Mesenchymal stem cell (in vitro differentiated cells and primary cell): ENCODE measurements around the gene STK24.
A peak's percentile ranks its signal among the peaks of the same experiment; 100 is the strongest.

Experiments
- DNase-seq: peaks from one replicate; pipeline ENCODE4 v3.0.0-alpha.2; 2013
- H2AFZ ChIP-seq: one replicate; pipeline ENCODE4 v1.6.1; 2013; ENCODE audit warnings: low read depth, mild to moderate bottlenecking, control low read depth, inconsistent platforms, low read length, moderate library complexity
- H2AK5ac ChIP-seq: 2 replicates; pipeline ENCODE4 v1.6.1; 2013; ENCODE audit warnings: low read length, moderate library complexity, mild to moderate bottlenecking, inconsistent platforms; ENCODE audit not compliant: severe bottlenecking
- H2BK120ac ChIP-seq: one replicate; pipeline ENCODE4 v1.6.1; 2013; ENCODE audit warnings: low read depth, mild to moderate bottlenecking, inconsistent platforms, low read length, moderate library complexity
- H2BK12ac ChIP-seq, 2 experiments: one replicate each; pipeline ENCODE4 v1.6.1; 2013; ENCODE audit warnings: inconsistent platforms in 2 of 2, low read length in 2 of 2, mild to moderate bottlenecking in 2 of 2, moderate library complexity in 2 of 2, control low read depth in 1 of 2
- H2BK15ac ChIP-seq: one replicate; pipeline ENCODE4 v1.6.1; 2013; ENCODE audit warnings: mild to moderate bottlenecking, low read depth, inconsistent platforms; ENCODE audit not compliant: poor library complexity, severe bottlenecking
- H2BK5ac ChIP-seq: 2 replicates; pipeline ENCODE4 v1.6.1; 2013; ENCODE audit warnings: low read depth, mild to moderate bottlenecking, low read length, control low read depth, inconsistent platforms; ENCODE audit not compliant: poor library complexity, severe bottlenecking
- H3K14ac ChIP-seq, 2 experiments: one replicate each; pipeline ENCODE4 v1.6.1; 2013; ENCODE audit warnings: inconsistent platforms in 2 of 2, low read length in 2 of 2, control low read depth in 1 of 2, mild to moderate bottlenecking in 1 of 2, moderate library complexity in 1 of 2
- H3K18ac ChIP-seq, 2 experiments: one replicate each; pipeline ENCODE4 v1.6.1; 2013; ENCODE audit warnings: inconsistent platforms in 2 of 2, low read length in 2 of 2, control low read depth in 1 of 2, low read depth in 1 of 2, mild to moderate bottlenecking in 1 of 2
- H3K23ac ChIP-seq, 2 experiments: one replicate each; pipeline ENCODE4 v1.6.1; 2013; ENCODE audit warnings: inconsistent platforms in 2 of 2, low read length in 2 of 2, mild to moderate bottlenecking in 2 of 2, moderate library complexity in 2 of 2, control low read depth in 1 of 2
- H3K27ac ChIP-seq: 2 replicates; pipeline ENCODE4 v1.5.1; 2013; ENCODE audit warnings: mild to moderate bottlenecking, moderate library complexity, low read length, control low read depth, inconsistent platforms; ENCODE audit not compliant: poor library complexity, severe bottlenecking
- H3K27me3 ChIP-seq, 2 experiments: 2 replicates each; pipeline versions ENCODE4 v1.6.1 to v1.7.0; 2013; ENCODE audit warnings: low read length in 2 of 2, mild to moderate bottlenecking in 2 of 2, moderate library complexity in 2 of 2, control low read depth in 1 of 2, inconsistent platforms in 1 of 2; ENCODE audit not compliant: control insufficient read depth in 1 of 2, insufficient read depth in 1 of 2
- H3K36me3 ChIP-seq, 2 experiments: 2 replicates each; pipeline versions ENCODE4 v1.6.1 to v1.7.0; 2013; ENCODE audit warnings: low read length in 2 of 2, control low read depth in 1 of 2, inconsistent platforms in 1 of 2, low read depth in 1 of 2, mild to moderate bottlenecking in 1 of 2; ENCODE audit not compliant: insufficient read depth in 2 of 2, control insufficient read depth in 1 of 2
- H3K4ac ChIP-seq, 2 experiments: one replicate each; pipeline ENCODE4 v1.6.1; 2013; ENCODE audit warnings: inconsistent platforms in 2 of 2, low read length in 2 of 2, mild to moderate bottlenecking in 2 of 2, moderate library complexity in 2 of 2, control low read depth in 1 of 2, low read depth in 1 of 2
- H3K4me1 ChIP-seq: 2 replicates; pipeline ENCODE4 v1.6.1; 2013; ENCODE audit warnings: low read depth, low read length, control low read depth; ENCODE audit not compliant: control insufficient read depth, insufficient read depth
- H3K4me2 ChIP-seq: 2 replicates; pipeline ENCODE4 v1.6.1; 2013; ENCODE audit warnings: low read length, mild to moderate bottlenecking, inconsistent platforms; ENCODE audit not compliant: poor library complexity, severe bottlenecking
- H3K4me3 ChIP-seq, 2 experiments: 2 replicates each; pipeline versions ENCODE4 v1.5.1 to v1.7.0; 2013; ENCODE audit warnings: low read length in 2 of 2, mild to moderate bottlenecking in 2 of 2, control low read depth in 1 of 2, low read depth in 1 of 2; ENCODE audit not compliant: insufficient read depth in 1 of 2
- H3K79me1 ChIP-seq: replicated peaks from 2 replicates; pipeline ENCODE4 v1.6.1; 2013; ENCODE audit warnings: mild to moderate bottlenecking, control low read depth, low read length, inconsistent platforms; ENCODE audit not compliant: poor library complexity, severe bottlenecking
- H3K9ac ChIP-seq: 2 replicates; pipeline ENCODE4 v1.7.0; 2013; ENCODE audit warnings: mild to moderate bottlenecking, low read length, moderate library complexity
- H3K9me3 ChIP-seq: 2 replicates; pipeline ENCODE4 v1.7.0; 2013; ENCODE audit warnings: mild to moderate bottlenecking, low read length; ENCODE audit not compliant: control insufficient read depth
- H4K8ac ChIP-seq: one replicate; pipeline ENCODE4 v1.6.1; 2013; ENCODE audit warnings: inconsistent platforms, mild to moderate bottlenecking, low read length, moderate library complexity
- H4K91ac ChIP-seq: one replicate; pipeline ENCODE4 v1.6.1; 2013; ENCODE audit warnings: mild to moderate bottlenecking, low read length, inconsistent platforms
- WGBS: methylation state at CpG from one replicate; pipeline ENCODE4 v1.1.7; 2013; ENCODE audit warnings: mixed read lengths; 5-methylcytosine and 5-hydroxymethylcytosine counted together

Gene STK24

GRCh38 chr13:98538876-98539275 lies 38.0 kb downstream of the STK24 start:
- no peak overlapping the region for H2AFZ ChIP-seq
- peak overlapping the region; percentile 79 for H4K8ac ChIP-seq
- H2BK5ac ChIP-seq, result no peak overlapping the region
- H3K79me1 ChIP-seq, result peaks cover 44% of the 10 kb centered on the region
- H4K91ac ChIP-seq, result no peak overlapping the region
- no peak overlapping the region for H3K9ac ChIP-seq
- no peaks in the 10 kb centered on the region for H3K9me3 ChIP-seq
- H3K18ac ChIP-seq, result peak overlapping the region in 1 of 2 experiments; percentile 61
- no peak overlapping the region for H3K4me2 ChIP-seq
- H3K4ac ChIP-seq, result no peak overlapping the region
- no peak for DNase-seq
- H3K36me3 ChIP-seq, result peaks cover 0 to 17% of the 10 kb centered on the region in 2 experiments
- no peak overlapping the region for H2BK12ac ChIP-seq
- H3K23ac ChIP-seq, result no peak overlapping the region
- H3K27me3 ChIP-seq, result no peaks in the 10 kb centered on the region
- H2BK15ac ChIP-seq, result no peak overlapping the region
- H3K4me3 ChIP-seq, result no peak overlapping the region
- no peak overlapping the region for H3K27ac ChIP-seq
- no peak overlapping the region for H2AK5ac ChIP-seq
- H2BK120ac ChIP-seq, result no peak overlapping the region
- H3K14ac ChIP-seq, result no peak overlapping the region
- H3K4me1 ChIP-seq, result peaks cover 14% of the 10 kb centered on the region
- 96% methylated on average over 7 of the region's 8 CpGs for WGBS

- 96% methylated on average over 6 of the region's 6 CpGs for WGBS
- H3K79me1 ChIP-seq, result peaks cover 40% of the 10 kb centered on the region
- no peaks in the 10 kb centered on the region for H3K27me3 ChIP-seq
- H3K4me1 ChIP-seq, result peaks cover 13% of the 10 kb centered on the region
- no peak overlapping the region for H2BK120ac ChIP-seq
- no peak overlapping the region for H3K9ac ChIP-seq
- H4K8ac ChIP-seq, result no peak overlapping the region
- H3K18ac ChIP-seq, result no peak overlapping the region
- H2BK5ac ChIP-seq, result no peak overlapping the region
- no peaks in the 10 kb centered on the region for H3K9me3 ChIP-seq
- H3K4ac ChIP-seq, result no peak overlapping the region
- H3K36me3 ChIP-seq, result peaks cover 0 to 17% of the 10 kb centered on the region in 2 experiments
- no peak for DNase-seq
- no peak overlapping the region for H2BK15ac ChIP-seq
- H2AK5ac ChIP-seq, result no peak overlapping the region
- no peak overlapping the region for H3K23ac ChIP-seq
- H4K91ac ChIP-seq, result no peak overlapping the region
- no peak overlapping the region for H3K4me2 ChIP-seq
- no peak overlapping the region for H3K27ac ChIP-seq
- H3K4me3 ChIP-seq, result no peak overlapping the region
- no peak overlapping the region for H2BK12ac ChIP-seq
- H3K14ac ChIP-seq, result no peak overlapping the region
- no peak overlapping the region for H2AFZ ChIP-seq
Measured at GRCh38 chr13:98537740-98538139, 39.2 kb downstream of the STK24 start.

- Histone ChIP-seq H2BK5ac (no peak overlapping the region), H2AFZ (no peak overlapping the region), H4K8ac (peak overlapping the region; percentile 51), H3K18ac (no peak overlapping the region), H3K9me3 (no peaks in the 10 kb centered on the region), H4K91ac (peak overlapping the region; percentile 27), H3K9ac (no peak overlapping the region), H3K4ac (no peak overlapping the region), H2BK15ac (no peak overlapping the region), H2AK5ac (no peak overlapping the region), H3K27me3 (no peaks in the 10 kb centered on the region), H3K23ac (no peak overlapping the region), H3K4me1 (peaks cover 13% of the 10 kb centered on the region), H3K14ac (no peak overlapping the region), H2BK120ac (no peak overlapping the region), H3K27ac (no peak overlapping the region), H3K4me3 (no peak overlapping the region), H2BK12ac (peak overlapping the region in 1 of 2 experiments; percentile 30), H3K4me2 (no peak overlapping the region), H3K36me3 (peaks cover 0 to 17% of the 10 kb centered on the region in 2 experiments), H3K79me1 (peaks cover 40% of the 10 kb centered on the region)
- DNase-seq, result no peak
- 95% methylated on average over 14 of the region's 14 CpGs for WGBS
Measured at GRCh38 chr13:98537306-98537705, 39.6 kb downstream of the STK24 start.

- peaks cover 43% of the 10 kb centered on the region for H3K79me1 ChIP-seq
- 96% methylated on average over 14 of the region's 14 CpGs for WGBS
- H2BK120ac ChIP-seq, result no peak overlapping the region
- H3K4me3 ChIP-seq, result no peak overlapping the region
- H2BK15ac ChIP-seq, result no peak overlapping the region
- H2AK5ac ChIP-seq, result no peak overlapping the region
- no peaks in the 10 kb centered on the region for H3K9me3 ChIP-seq
- H3K23ac ChIP-seq, result no peak overlapping the region
- H3K4me1 ChIP-seq, result peaks cover 13% of the 10 kb centered on the region
- no peak for DNase-seq
- H2BK12ac ChIP-seq, result no peak overlapping the region
- no peak overlapping the region for H3K18ac ChIP-seq
- peak overlapping the region; percentile 51 for H4K8ac ChIP-seq
- no peak overlapping the region for H3K27ac ChIP-seq
- H4K91ac ChIP-seq, result peak overlapping the region; percentile 27
- no peak overlapping the region for H2AFZ ChIP-seq
- H3K14ac ChIP-seq, result no peak overlapping the region
- no peaks in the 10 kb centered on the region for H3K27me3 ChIP-seq
- H3K9ac ChIP-seq, result no peak overlapping the region
- no peak overlapping the region for H3K4ac ChIP-seq
- peaks cover 0 to 17% of the 10 kb centered on the region in 2 experiments for H3K36me3 ChIP-seq
- H3K4me2 ChIP-seq, result no peak overlapping the region
- no peak overlapping the region for H2BK5ac ChIP-seq
Measured at GRCh38 chr13:98536729-98537128, 40.2 kb downstream of the STK24 start.
